Neuron (in vitro differentiated cells): ENCODE data around the gene TMEM44.
A peak's percentile ranks its signal among the peaks of the same experiment; 100 is the strongest.

Experiments used
- H2AFZ ChIP-seq: one replicate; pipeline ENCODE4 v1.6.1; 2013; ENCODE audit warnings: low read depth, mild to moderate bottlenecking, inconsistent platforms, low read length, moderate library complexity
- H3K27me3 ChIP-seq: one replicate; pipeline ENCODE4 v1.6.1; 2013; ENCODE audit warnings: low read length; ENCODE audit not compliant: insufficient read depth
- H3K36me3 ChIP-seq: one replicate; pipeline ENCODE4 v1.6.1; 2013; ENCODE audit warnings: low read length; ENCODE audit not compliant: insufficient read depth
- H3K4me1 ChIP-seq: one replicate; pipeline ENCODE4 v1.6.1; 2013; ENCODE audit warnings: low read length; ENCODE audit not compliant: insufficient read depth
- H3K4me3 ChIP-seq: 2 replicates; pipeline ENCODE4 v1.5.1; 2013; ENCODE audit warnings: mild to moderate bottlenecking, low read length, moderate library complexity
- H3K9me3 ChIP-seq: one replicate; pipeline ENCODE4 v1.6.1; 2013; ENCODE audit warnings: low read length

Gene TMEM44

GRCh38 chr3:194598771-194599557 is 34.3 kb downstream of the TMEM44 start:
- no peak overlapping the region for H3K4me3 ChIP-seq
- H3K36me3 ChIP-seq: peaks cover 14% of the 10 kb centered on the region
- H3K4me1 ChIP-seq: no peaks in the 10 kb centered on the region
- H2AFZ ChIP-seq: no peak overlapping the region
- H3K9me3 ChIP-seq: no peaks in the 10 kb centered on the region
- no peaks in the 10 kb centered on the region for H3K27me3 ChIP-seq

- no peaks in the 10 kb centered on the region for H3K9me3 ChIP-seq
- H2AFZ ChIP-seq: no peak overlapping the region
- no peak overlapping the region for H3K4me3 ChIP-seq
- no peaks in the 10 kb centered on the region for H3K4me1 ChIP-seq
- peaks cover 9% of the 10 kb centered on the region for H3K36me3 ChIP-seq
- no peaks in the 10 kb centered on the region for H3K27me3 ChIP-seq
Measured at GRCh38 chr3:194596906-194597305, 36.3 kb downstream of the TMEM44 start.

GRCh38 chr3:194592798-194593752 is 40.1 kb downstream of the TMEM44 start:
- H3K4me3 ChIP-seq: no peak overlapping the region
- H2AFZ ChIP-seq: no peak overlapping the region
- peaks cover 6% of the 10 kb centered on the region for H3K36me3 ChIP-seq
- H3K9me3 ChIP-seq: no peaks in the 10 kb centered on the region
- H3K4me1 ChIP-seq: no peaks in the 10 kb centered on the region
- no peaks in the 10 kb centered on the region for H3K27me3 ChIP-seq

GRCh38 chr3:194588741-194589140 is 44.5 kb downstream of the TMEM44 start:
- Histone ChIP-seq H3K36me3 (peaks cover 21% of the 10 kb centered on the region), H2AFZ (no peak overlapping the region)

GRCh38 chr3:194588236-194588635 is 45.0 kb downstream of the TMEM44 start:
- H3K36me3 ChIP-seq: peaks cover 21% of the 10 kb centered on the region
- no peaks in the 10 kb centered on the region for H3K27me3 ChIP-seq
- peaks cover 8% of the 10 kb centered on the region for H3K4me1 ChIP-seq
- no peak overlapping the region for H3K4me3 ChIP-seq
- H3K9me3 ChIP-seq: no peaks in the 10 kb centered on the region
- no peak overlapping the region for H2AFZ ChIP-seq

More at GRCh38 chr3:194588741-194589140, 44.5 kb downstream of the TMEM44 start:
- H3K4me3 ChIP-seq: no peak overlapping the region
- H3K27me3 ChIP-seq: no peaks in the 10 kb centered on the region
- H3K9me3 ChIP-seq: no peaks in the 10 kb centered on the region
- peaks cover 8% of the 10 kb centered on the region for H3K4me1 ChIP-seq

- H3K4me3 ChIP-seq: no peak overlapping the region
- H3K9me3 ChIP-seq: peaks cover 2% of the 10 kb centered on the region
- peaks cover 21% of the 10 kb centered on the region for H3K36me3 ChIP-seq
- no peak overlapping the region for H2AFZ ChIP-seq
- H3K27me3 ChIP-seq: no peaks in the 10 kb centered on the region
- H3K4me1 ChIP-seq: peaks cover 8% of the 10 kb centered on the region
Measured at GRCh38 chr3:194587438-194587931, 45.7 kb downstream of the TMEM44 start.

- H3K36me3 ChIP-seq: peaks cover 21% of the 10 kb centered on the region
- H3K4me1 ChIP-seq: peaks cover 8% of the 10 kb centered on the region
- peaks cover 4% of the 10 kb centered on the region for H3K9me3 ChIP-seq
- no peaks in the 10 kb centered on the region for H3K27me3 ChIP-seq
- H2AFZ ChIP-seq: no peak overlapping the region
- no peak overlapping the region for H3K4me3 ChIP-seq
Measured at GRCh38 chr3:194586836-194587235, 46.4 kb downstream of the TMEM44 start.

GRCh38 chr3:194585880-194586281 is 47.3 kb downstream of the TMEM44 start:
- Histone ChIP-seq H3K9me3 (peaks cover 4% of the 10 kb centered on the region), H2AFZ (no peak overlapping the region), H3K4me1 (peaks cover 8% of the 10 kb centered on the region), H3K36me3 (peaks cover 21% of the 10 kb centered on the region), H3K4me3 (no peak overlapping the region), H3K27me3 (no peaks in the 10 kb centered on the region)

GRCh38 chr3:194584866-194585265 is 48.4 kb downstream of the TMEM44 start:
- peak overlapping the region; percentile 64 for H3K4me3 ChIP-seq

GRCh38 chr3:194584320-194584776 is 48.9 kb downstream of the TMEM44 start:
- H3K9me3 ChIP-seq: peaks cover 4% of the 10 kb centered on the region
- no peaks in the 10 kb centered on the region for H3K27me3 ChIP-seq
- H2AFZ ChIP-seq: peak overlapping the region; percentile 95
- peaks cover 8% of the 10 kb centered on the region for H3K4me1 ChIP-seq
- peaks cover 21% of the 10 kb centered on the region for H3K36me3 ChIP-seq
- peak overlapping the region; percentile 64 for H3K4me3 ChIP-seq

More at GRCh38 chr3:194584866-194585265, 48.4 kb downstream of the TMEM44 start:
- H3K4me1 ChIP-seq: peaks cover 8% of the 10 kb centered on the region
- no peaks in the 10 kb centered on the region for H3K27me3 ChIP-seq
- no peak overlapping the region for H2AFZ ChIP-seq
- peaks cover 21% of the 10 kb centered on the region for H3K36me3 ChIP-seq
- peaks cover 4% of the 10 kb centered on the region for H3K9me3 ChIP-seq

GRCh38 chr3:194582196-194582905 is 50.9 kb downstream of the TMEM44 start:
- Histone ChIP-seq H3K36me3 (peaks cover 11% of the 10 kb centered on the region), H3K9me3 (peaks cover 4% of the 10 kb centered on the region), H2AFZ (no peak overlapping the region), H3K4me1 (peaks cover 8% of the 10 kb centered on the region), H3K27me3 (no peaks in the 10 kb centered on the region), H3K4me3 (no peak overlapping the region)

GRCh38 chr3:194579091-194579606 is 54.1 kb downstream of the TMEM44 start:
- Histone ChIP-seq H3K9me3 (peaks cover 4% of the 10 kb centered on the region), H2AFZ (no peak overlapping the region), H3K36me3 (no peaks in the 10 kb centered on the region), H3K4me3 (no peak overlapping the region), H3K4me1 (no peaks in the 10 kb centered on the region), H3K27me3 (no peaks in the 10 kb centered on the region)
